H9 (cell line): Measurements from ENCODE around the gene APOL4. TPM values are rescaled to one million over a fixed set of nuclear protein-coding genes. Genes with fewer than 3 reads are reported as not detected.

Experiments
- DNase-seq: peaks from one replicate; pipeline ENCODE4 v3.0.0-alpha.2; 2017
- H2AFZ ChIP-seq: one replicate; pipeline ENCODE4 v1.6.1; 2013; ENCODE audit warnings: mild to moderate bottlenecking, low read length, control low read depth, moderate library complexity
- H2AK5ac ChIP-seq: 2 replicates; pipeline ENCODE4 v1.6.1; 2013; ENCODE audit warnings: low read length, control low read depth, mixed read lengths; ENCODE audit not compliant: insufficient read length
- H2BK120ac ChIP-seq: one replicate; pipeline ENCODE4 v1.6.1; 2013; ENCODE audit warnings: low read depth, mild to moderate bottlenecking, low read length, control low read depth, inconsistent platforms; ENCODE audit not compliant: poor library complexity, severe bottlenecking
- H2BK12ac ChIP-seq: 2 replicates; pipeline ENCODE4 v1.6.1; 2013; ENCODE audit warnings: low read length, control low read depth, mixed read lengths, low read depth; ENCODE audit not compliant: insufficient read length
- H2BK15ac ChIP-seq: 2 replicates; pipeline ENCODE4 v1.6.1; 2013; ENCODE audit warnings: low read depth, low read length, control low read depth
- H2BK20ac ChIP-seq: one replicate; pipeline ENCODE4 v1.6.1; 2013; ENCODE audit warnings: low read depth, mild to moderate bottlenecking, low read length, control low read depth, inconsistent platforms; ENCODE audit not compliant: poor library complexity, severe bottlenecking
- H2BK5ac ChIP-seq: 2 replicates; pipeline ENCODE4 v1.6.1; 2013; ENCODE audit warnings: low read length, control low read depth, mixed read lengths; ENCODE audit not compliant: insufficient read length
- H3K14ac ChIP-seq: 2 replicates; pipeline ENCODE4 v1.6.1; 2013; ENCODE audit warnings: low read length, control low read depth; ENCODE audit not compliant: insufficient read depth
- H3K18ac ChIP-seq: 2 replicates; pipeline ENCODE4 v1.6.1; 2013; ENCODE audit warnings: low read depth, mild to moderate bottlenecking, mixed read lengths, low read length, control low read depth; ENCODE audit not compliant: insufficient read length
- H3K23ac ChIP-seq: 2 replicates; pipeline ENCODE4 v1.6.1; 2013; ENCODE audit warnings: low read length, control low read depth, mixed read lengths, low read depth; ENCODE audit not compliant: insufficient read length
- H3K23me2 ChIP-seq: 2 replicates; pipeline ENCODE4 v1.6.1; 2013; ENCODE audit warnings: low read depth, mild to moderate bottlenecking, mixed read lengths, low read length, control low read depth; ENCODE audit not compliant: insufficient read length, poor library complexity, severe bottlenecking
- H3K27ac ChIP-seq: 2 replicates; pipeline ENCODE4 v1.5.1; 2013; ENCODE audit warnings: low read length, control low read depth, mixed read lengths, low read depth; ENCODE audit not compliant: insufficient read length
- H3K27me3 ChIP-seq: 2 replicates; pipeline ENCODE4 v1.6.1; 2013; ENCODE audit warnings: low read length, control low read depth, inconsistent platforms; ENCODE audit not compliant: insufficient read depth
- H3K4ac ChIP-seq: 2 replicates; pipeline ENCODE4 v1.6.1; 2013; ENCODE audit warnings: low read depth, mild to moderate bottlenecking, control low read depth, inconsistent platforms, low read length, moderate library complexity
- H3K4me1 ChIP-seq: 2 replicates; pipeline ENCODE4 v1.6.1; 2013; ENCODE audit warnings: low read length, control low read depth, inconsistent platforms; ENCODE audit not compliant: insufficient read depth
- H3K4me2 ChIP-seq: 2 replicates; pipeline ENCODE4 v1.6.1; 2013; ENCODE audit warnings: low read length, control low read depth, mixed read lengths; ENCODE audit not compliant: insufficient read length, insufficient read depth
- H3K56ac ChIP-seq: 2 replicates; pipeline ENCODE4 v1.6.1; 2013; ENCODE audit warnings: low read depth, mild to moderate bottlenecking, mixed read lengths, low read length, control low read depth; ENCODE audit not compliant: insufficient read length
- H3K79me1 ChIP-seq: 2 replicates; pipeline ENCODE4 v1.6.1; 2013; ENCODE audit warnings: low read depth, mild to moderate bottlenecking, moderate library complexity, low read length, control low read depth, inconsistent platforms; ENCODE audit not compliant: insufficient read depth, poor library complexity, severe bottlenecking
- H3K79me2 ChIP-seq: 2 replicates; pipeline ENCODE4 v1.6.1; 2013; ENCODE audit warnings: low read length, control low read depth, inconsistent platforms; ENCODE audit not compliant: insufficient read depth
- H3K9ac ChIP-seq: 2 replicates; pipeline ENCODE4 v1.6.1; 2013; ENCODE audit warnings: low read length, control low read depth, mixed read lengths; ENCODE audit not compliant: insufficient read length; ENCODE audit errors: extremely low read depth
- H3K9me3 ChIP-seq: one replicate; pipeline ENCODE4 v1.6.1; 2013; ENCODE audit warnings: low read depth, low read length, inconsistent platforms; ENCODE audit not compliant: control insufficient read depth
- H3T11ph ChIP-seq: one replicate; pipeline ENCODE4 v1.6.1; 2013; ENCODE audit warnings: mild to moderate bottlenecking, low read length, control low read depth, inconsistent platforms
- H4K20me1 ChIP-seq: one replicate; pipeline ENCODE4 v1.6.1; 2013; ENCODE audit not compliant: control insufficient read depth, insufficient read length, insufficient read depth
- H4K5ac ChIP-seq: 2 replicates; pipeline ENCODE4 v1.6.1; 2013; ENCODE audit warnings: low read depth, mild to moderate bottlenecking, mixed read lengths, low read length, control low read depth; ENCODE audit not compliant: insufficient read length
- H4K8ac ChIP-seq: replicated peaks from 2 replicates; pipeline ENCODE4 v1.6.1; 2013; ENCODE audit warnings: low read length, control low read depth, mixed read lengths, low read depth; ENCODE audit not compliant: insufficient read length
- H4K91ac ChIP-seq: 2 replicates; pipeline ENCODE4 v1.6.1; 2013; ENCODE audit warnings: low read depth, mild to moderate bottlenecking, moderate library complexity, mixed read lengths, low read length, control low read depth; ENCODE audit not compliant: insufficient read length
- H3K27ac Mint-ChIP-seq, 3 experiments: 2 replicates in 2 of 3; 3 replicates in 1 of 3; pipeline ENCODE4 v1.8.0; 2020 to 2021; ENCODE audit warnings: mixed read lengths in 3 of 3, mild to moderate bottlenecking in 1 of 3, moderate library complexity in 1 of 3
- H3K27me3 Mint-ChIP-seq: 2 replicates; pipeline ENCODE4 v1.8.0; 2021; ENCODE audit warnings: low read depth, mild to moderate bottlenecking, moderate library complexity, mixed read lengths
- H3K36me3 Mint-ChIP-seq, 3 experiments: 2 replicates in 2 of 3; 3 replicates in 1 of 3; pipeline ENCODE4 v1.8.0; 2020 to 2021; ENCODE audit warnings: low read depth in 3 of 3, mixed read lengths in 3 of 3; ENCODE audit not compliant: insufficient read depth in 1 of 3
- H3K4me1 Mint-ChIP-seq, 2 experiments: 2 replicates each; pipeline ENCODE4 v1.8.0; 2020; ENCODE audit warnings: mixed read lengths in 2 of 2
- H3K4me3 Mint-ChIP-seq, 2 experiments: 2 replicates in 1 of 2; 3 replicates in 1 of 2; pipeline ENCODE4 v1.8.0; 2020 to 2021; ENCODE audit warnings: mild to moderate bottlenecking in 2 of 2, mixed read lengths in 2 of 2, moderate library complexity in 1 of 2
- H3K9me3 Mint-ChIP-seq, 2 experiments: 2 replicates in 1 of 2; 3 replicates in 1 of 2; pipeline ENCODE4 v1.8.0; 2020; ENCODE audit warnings: mild to moderate bottlenecking in 2 of 2, mixed read lengths in 2 of 2, moderate library complexity in 1 of 2
- WGBS: extraction: QIAGEN DNeasy Blood & Tissue Kit; methylation state at CpG from one replicate; pipeline ENCODE4 v1.1.7; 2013; ENCODE audit warnings: missing lambda C conversion rate, low lambda C conversion rate, mixed read lengths; ENCODE audit not compliant: insufficient read length; ENCODE audit errors: extremely low coverage; 5-methylcytosine and 5-hydroxymethylcytosine counted together
- total RNA-seq: library from RNA; stranded (reverse); gene quantifications from 2 replicates; pipeline ENCODE4 v1.2.1, GENCODE V29; 2021
- TF ChIP-seq, protein P1 (sequence below): fragments of 200-600 bp; sonication (generic); conservative IDR thresholded peaks from 3 replicates; pipeline ENCODE4 v1.8.0; 2021; ENCODE audit warnings: antibody characterized with exemption, mild to moderate bottlenecking

Gene APOL4
- total RNA-seq, 1 experiment from 2014 or later: not detected

GRCh38 chr22:36156119-36156514 is 45.5 kb downstream of the APOL4 start:
- Histone ChIP-seq H3K18ac (no peak overlapping the region), H3K4ac (no peak overlapping the region), H2BK120ac (no peak overlapping the region), H4K5ac (no peak overlapping the region), H2BK12ac (no peak overlapping the region), H4K20me1 (no peaks in the 10 kb centered on the region), H3K9me3 (no peaks in the 10 kb centered on the region), H3K4me2 (no peak overlapping the region), H3K27me3 (no peaks in the 10 kb centered on the region), H3K4me1 (peaks cover 2% of the 10 kb centered on the region; the same call in 1 of the 2 replicates), H3K23ac (no peak overlapping the region), H3K27ac (no peak overlapping the region), H2AFZ (no peak overlapping the region), H3T11ph (no peak overlapping the region), H4K91ac (no peak overlapping the region), H2BK15ac (no peak overlapping the region), H2BK5ac (no peak overlapping the region), H3K9ac (no peak overlapping the region), H4K8ac (no peak overlapping the region), H3K23me2 (no peaks in the 10 kb centered on the region), H2AK5ac (no peak overlapping the region), H3K79me1 (no peaks in the 10 kb centered on the region), H3K56ac (no peak overlapping the region), H3K14ac (no peak overlapping the region), H2BK20ac (no peak overlapping the region), H3K79me2 (no peaks in the 10 kb centered on the region)
- Mint-ChIP-seq H3K27ac (peak overlapping the region in 2 of 3 experiments; percentile 55 to 79; a peak in 1 of 7 replicates), H3K9me3 (peaks cover 3 to 5% of the 10 kb centered on the region in 2 experiments; a peak in 3 of 5 replicates), H3K4me1 (peaks cover 20 to 29% of the 10 kb centered on the region in 2 experiments), H3K36me3 (peaks cover 0 to 8% (median 4%) of the 10 kb centered on the region in 3 experiments; a peak in 3 of 7 replicates), H3K4me3 (no peak overlapping the region), H3K27me3 (peaks cover 7% of the 10 kb centered on the region)
- TF ChIP-seq, protein P1, sequence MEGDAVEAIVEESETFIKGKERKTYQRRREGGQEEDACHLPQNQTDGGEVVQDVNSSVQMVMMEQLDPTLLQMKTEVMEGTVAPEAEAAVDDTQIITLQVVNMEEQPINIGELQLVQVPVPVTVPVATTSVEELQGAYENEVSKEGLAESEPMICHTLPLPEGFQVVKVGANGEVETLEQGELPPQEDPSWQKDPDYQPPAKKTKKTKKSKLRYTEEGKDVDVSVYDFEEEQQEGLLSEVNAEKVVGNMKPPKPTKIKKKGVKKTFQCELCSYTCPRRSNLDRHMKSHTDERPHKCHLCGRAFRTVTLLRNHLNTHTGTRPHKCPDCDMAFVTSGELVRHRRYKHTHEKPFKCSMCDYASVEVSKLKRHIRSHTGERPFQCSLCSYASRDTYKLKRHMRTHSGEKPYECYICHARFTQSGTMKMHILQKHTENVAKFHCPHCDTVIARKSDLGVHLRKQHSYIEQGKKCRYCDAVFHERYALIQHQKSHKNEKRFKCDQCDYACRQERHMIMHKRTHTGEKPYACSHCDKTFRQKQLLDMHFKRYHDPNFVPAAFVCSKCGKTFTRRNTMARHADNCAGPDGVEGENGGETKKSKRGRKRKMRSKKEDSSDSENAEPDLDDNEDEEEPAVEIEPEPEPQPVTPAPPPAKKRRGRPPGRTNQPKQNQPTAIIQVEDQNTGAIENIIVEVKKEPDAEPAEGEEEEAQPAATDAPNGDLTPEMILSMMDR: no peak
- WGBS: no CpG with 5 or more reads among the region's 8 CpGs
- DNase-seq: no peak
